Measurements from ENCODE around the gene NRG3.

GRCh38 chr10:82916941-82917340, 1041.9 kb downstream of the NRG3 start:
- TF ChIP-seq CTCF (conservative IDR thresholded peaks at IDR 0.05 in 1 of 2, IDR thresholded peaks at IDR 0.05 in 1 of 2; ENCODE audit: low read depth in 1 of 2, low read length in 2 of 2), result no peak
- TF ChIP-seq EZH2 (IDR thresholded peaks at IDR 0.05; ENCODE audit: low read length, missing control alignments), result no peak

Measured in fibroblast of lung (primary cell).